HEK293T (cell line): Measurements from ENCODE around the gene CDS2.
"Not testable (repeated sequence)": the region's sequence is repeated elsewhere in the genome, so short reads cannot be mapped to it uniquely, and the experiment has no call there.

ENCODE experiments used
- CTCF ChIA-PET: fragments of 350-600 bp; formaldehyde crosslinking; extraction: SDS; loops from one replicate; lab custom pipeline; 2021; ENCODE audit warnings: antibody characterized with exemption, inconsistent platforms; lab: Yijun Ruan, JAX
- POLR2A ChIA-PET: fragments of 350-600 bp; formaldehyde crosslinking; extraction: SDS; loops from one replicate; lab custom pipeline; 2020; ENCODE audit warnings: antibody characterized with exemption, inconsistent platforms; lab: Yijun Ruan, JAX
- DNase-seq: peaks from one replicate; pipeline ENCODE4 v3.0.0; 2012; ENCODE audit warnings: mixed read lengths; ENCODE audit errors: extremely low spot score
- ARNT ChIP-seq: fragments of 450-650 bp; IDR thresholded peaks from 2 replicates; pipeline ENCODE4 v1.6.1; 2017; ENCODE audit warnings: mild to moderate bottlenecking
- BHLHE40 ChIP-seq: fragments of 450-650 bp; IDR thresholded peaks from 2 replicates; pipeline ENCODE4 v1.6.1; 2016; ENCODE audit warnings: mild to moderate bottlenecking, moderate library complexity, borderline replicate concordance
- CTBP1 ChIP-seq: fragments of 450-650 bp; IDR thresholded peaks from 2 replicates; pipeline ENCODE4 v1.6.1; 2016; ENCODE audit warnings: borderline replicate concordance
- ELF4 ChIP-seq: fragments of 450-650 bp; IDR thresholded peaks from 2 replicates; pipeline ENCODE4 v1.6.1; 2017; ENCODE audit warnings: antibody characterized with exemption
- FOXA1 ChIP-seq: fragments of 450-650 bp; IDR thresholded peaks from 2 replicates; pipeline ENCODE4 v1.6.1; 2016; ENCODE audit warnings: mild to moderate bottlenecking
- FOXK2 ChIP-seq: fragments of 450-650 bp; IDR thresholded peaks from 2 replicates; pipeline ENCODE4 v1.6.1; 2016; ENCODE audit warnings: mild to moderate bottlenecking
- FOXM1 ChIP-seq: fragments of 450-650 bp; IDR thresholded peaks from 2 replicates; pipeline ENCODE4 v1.6.1; 2017; ENCODE audit warnings: mild to moderate bottlenecking, borderline replicate concordance
- HDGF ChIP-seq: fragments of 450-650 bp; IDR thresholded peaks from 2 replicates; pipeline ENCODE4 v1.6.1; 2017; ENCODE audit warnings: antibody characterized with exemption, borderline replicate concordance
- L3MBTL2 ChIP-seq: fragments of 450-650 bp; conservative IDR thresholded peaks from 2 replicates; pipeline ENCODE4 v1.6.1; 2016; ENCODE audit warnings: mild to moderate bottlenecking
- LEF1 ChIP-seq: fragments of 450-650 bp; IDR thresholded peaks from 2 replicates; pipeline ENCODE4 v1.6.1; 2017; ENCODE audit warnings: mild to moderate bottlenecking, borderline replicate concordance
- NFRKB ChIP-seq: fragments of 450-650 bp; IDR thresholded peaks from 2 replicates; pipeline ENCODE4 v1.6.1; 2016; ENCODE audit warnings: mild to moderate bottlenecking, moderate library complexity
- PKNOX1 ChIP-seq: fragments of 450-650 bp; IDR thresholded peaks from 2 replicates; pipeline ENCODE4 v1.6.1; 2016
- SP1 ChIP-seq: fragments of 450-650 bp; IDR thresholded peaks from 2 replicates; pipeline ENCODE4 v1.6.1; 2017
- SUZ12 ChIP-seq: fragments of 450-650 bp; IDR thresholded peaks from 2 replicates; pipeline ENCODE4 v1.6.1; 2016; ENCODE audit warnings: mild to moderate bottlenecking
- TARDBP ChIP-seq: fragments of 450-650 bp; IDR thresholded peaks from 2 replicates; pipeline ENCODE4 v1.6.1; 2016
- ZNF384 ChIP-seq: fragments of 450-650 bp; IDR thresholded peaks from 2 replicates; pipeline ENCODE4 v1.6.1; 2016

CDS2 gene

GRCh38 chr20:5096463-5096862 lies 30.3 kb upstream of the CDS2 start:
- POLR2A ChIA-PET: no interaction called here
- no peak for DNase-seq
- TF ChIP-seq PKNOX1 (no peak), ARNT (no peak), ELF4 (no peak), SUZ12 (no peak), FOXK2 (no peak), TARDBP (no peak), CTBP1 (no peak), FOXA1 (no peak), ZNF384 (no peak), SP1 (no peak), HDGF (no peak), LEF1 (no peak), NFRKB (no peak), BHLHE40 (no peak), FOXM1 (no peak), L3MBTL2 (no peak)
- CTCF ChIA-PET: no interaction called here

- CTCF ChIA-PET: interaction anchor here (0.7 kb wide), 1 partner anchor 427 kb away, joined by 3 read pairs; no protein-coding TSS in a partner anchor
- POLR2A ChIA-PET, DNase-seq: not testable (repeated sequence)
Measured at GRCh38 chr20:5099009-5099408, 27.8 kb upstream of the CDS2 start.

GRCh38 chr20:5099909-5100308 lies 26.9 kb upstream of the CDS2 start:
- POLR2A ChIA-PET, DNase-seq: not testable (repeated sequence)
- CTCF ChIA-PET: interaction anchor here (0.8 to 1.4 kb wide), 2 partner anchors 18 to 26 kb away, joined by 3 to 6 read pairs; partner anchors contain the start of gene CDS2

GRCh38 chr20:5100684-5101347 lies 26.0 kb upstream of the CDS2 start:
- peak; percentile 66 for DNase-seq
- CTCF ChIA-PET: interaction anchor here (0.6 to 1.7 kb wide), 10 partner anchors 9 to 339 kb away, joined by 3 to 6 read pairs (median 4); partner anchors contain the start of gene CDS2
- POLR2A ChIA-PET: interaction anchor here (1.2 to 1.4 kb wide), 2 partner anchors 11 to 19 kb away, joined by 3 to 4 read pairs; partner anchors contain the start of gene PCNA
- TF ChIP-seq TARDBP: no peak
- no peak for TF ChIP-seq SUZ12
- no peak for TF ChIP-seq SP1
- TF ChIP-seq LEF1: no peak
- no peak for TF ChIP-seq FOXK2
- no peak for TF ChIP-seq HDGF
- no peak for TF ChIP-seq FOXM1
- no peak for TF ChIP-seq PKNOX1
- TF ChIP-seq L3MBTL2: no peak
- no peak for TF ChIP-seq ELF4
- TF ChIP-seq CTBP1: no peak
- no peak for TF ChIP-seq ARNT
- no peak for TF ChIP-seq BHLHE40
- TF ChIP-seq FOXA1: no peak
- no peak for TF ChIP-seq ZNF384
- TF ChIP-seq NFRKB: no peak

- DNase-seq: no peak
- TF ChIP-seq HDGF: no peak
- TF ChIP-seq ARNT: no peak
- TF ChIP-seq LEF1: no peak
- TF ChIP-seq BHLHE40: no peak
- TF ChIP-seq L3MBTL2: no peak
- no peak for TF ChIP-seq FOXA1
- no peak for TF ChIP-seq NFRKB
- no peak for TF ChIP-seq SUZ12
- TF ChIP-seq TARDBP: no peak
- TF ChIP-seq ELF4: no peak
- TF ChIP-seq SP1: no peak
- ChIA-PET POLR2A (no interaction called here), CTCF (no interaction called here)
Measured at GRCh38 chr20:5104479-5104878, 22.3 kb upstream of the CDS2 start.

- DNase-seq: no peak
- TF ChIP-seq SUZ12 (no peak), NFRKB (no peak), SP1 (no peak), FOXK2 (no peak), L3MBTL2 (no peak), CTBP1 (no peak), BHLHE40 (no peak), TARDBP (no peak), ZNF384 (no peak), ELF4 (no peak), HDGF (no peak), LEF1 (no peak), FOXM1 (no peak), ARNT (no peak), PKNOX1 (no peak), FOXA1 (no peak)
- ChIA-PET CTCF (no interaction called here), POLR2A (no interaction called here)
Measured at GRCh38 chr20:5109276-5109675, 17.5 kb upstream of the CDS2 start.
